Activated CD4-positive, alpha-beta T cell treated with anti-CD3 and anti-CD28 coated beads, Interleukin-2, Interleukin-4, amounts not matched to agents 100 ng/mL and 50 ng/mL, durations not matched to agents 16 hours and 8 hours (primary cell): Measurements from ENCODE around the gene FOLR1.

Source experiments
- DNase-seq: peaks from one replicate; pipeline ENCODE4 v3.0.0-alpha.2; 2020; ENCODE audit warnings: low spot score

Gene FOLR1

DNA sequence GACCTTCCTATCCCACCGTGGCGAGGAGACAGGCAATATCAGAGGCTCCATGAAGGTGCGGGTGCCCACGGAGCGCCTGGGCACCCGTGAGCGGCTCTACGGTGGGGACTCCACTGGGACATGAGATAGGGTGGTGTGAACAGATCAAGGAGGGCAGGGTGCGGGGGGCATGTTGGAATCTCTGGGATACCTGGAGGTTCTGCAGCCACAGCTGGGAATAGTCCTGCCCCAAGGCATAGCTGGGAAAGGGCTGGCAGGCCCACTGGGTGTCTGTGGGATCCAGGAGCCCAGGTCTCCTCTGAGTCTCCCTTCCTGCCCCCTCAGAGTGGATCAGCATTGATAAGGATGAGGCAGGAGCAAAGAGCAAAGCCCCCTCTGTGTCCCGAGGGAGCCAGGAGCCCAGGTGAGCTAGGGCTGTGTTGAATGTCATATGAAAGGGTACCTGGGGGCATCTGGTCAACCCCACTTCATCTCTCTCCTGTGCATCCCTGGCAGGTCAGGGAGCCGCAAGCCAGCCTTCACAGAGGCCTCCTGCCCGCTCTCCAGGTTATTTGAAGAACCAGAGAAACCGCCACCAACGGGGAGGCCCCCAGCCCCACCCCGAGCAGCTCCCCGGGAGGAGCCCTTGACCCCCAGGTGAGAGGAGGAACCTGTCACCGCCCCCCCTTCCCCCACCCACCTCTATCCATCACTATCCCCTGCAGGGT is 43.6 kb downstream of the FOLR1 start:
- no peak for DNase-seq

DNA sequence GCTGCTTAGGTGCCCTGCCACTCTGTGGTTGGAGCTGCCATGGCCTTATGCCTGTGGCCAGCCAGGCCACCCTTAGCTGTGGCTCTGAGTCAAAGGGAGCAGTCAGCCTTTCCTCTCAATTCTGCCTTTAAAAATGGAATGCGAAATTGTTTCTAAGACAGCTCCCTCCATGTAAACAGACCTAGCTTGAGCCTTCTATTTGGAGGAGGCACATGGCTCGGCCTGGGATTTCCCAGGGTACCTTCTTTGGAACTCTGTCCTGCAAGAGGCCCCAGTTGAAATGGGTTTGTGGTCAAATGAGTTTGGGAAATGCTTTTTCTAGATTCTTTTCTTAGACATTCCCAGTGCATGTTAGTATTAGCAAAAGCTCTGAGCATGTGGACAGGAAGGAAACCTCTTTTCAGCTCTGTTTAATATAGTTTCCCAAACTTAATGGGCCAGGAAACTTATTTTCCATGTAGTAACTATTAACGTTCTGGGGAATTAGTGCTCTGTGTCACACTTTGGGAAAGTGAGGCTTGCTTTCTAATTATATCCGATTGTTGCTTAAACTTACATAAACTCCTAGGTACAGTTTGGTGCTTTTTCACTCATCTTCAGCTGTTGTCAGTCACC is 44.2 kb downstream of the FOLR1 start:
- DNase-seq = no peak

DNA sequence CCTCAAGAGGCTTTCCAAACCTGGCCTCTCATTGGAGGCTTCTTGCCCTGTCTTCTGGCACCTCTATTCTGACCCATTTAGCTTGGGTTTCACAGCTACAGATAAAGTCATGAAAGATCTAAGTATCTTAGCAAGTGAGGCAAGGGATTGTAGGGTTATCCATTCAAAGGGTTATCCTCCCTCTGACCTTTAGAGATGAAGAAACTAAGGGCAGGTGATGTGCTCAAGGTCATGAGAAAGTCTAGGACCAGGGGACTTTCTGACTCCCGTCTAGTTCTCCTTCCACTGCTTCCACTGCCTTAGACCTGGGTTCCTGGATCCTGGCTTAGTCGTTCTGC is 44.8 kb downstream of the FOLR1 start:
- DNase-seq = no peak

DNA sequence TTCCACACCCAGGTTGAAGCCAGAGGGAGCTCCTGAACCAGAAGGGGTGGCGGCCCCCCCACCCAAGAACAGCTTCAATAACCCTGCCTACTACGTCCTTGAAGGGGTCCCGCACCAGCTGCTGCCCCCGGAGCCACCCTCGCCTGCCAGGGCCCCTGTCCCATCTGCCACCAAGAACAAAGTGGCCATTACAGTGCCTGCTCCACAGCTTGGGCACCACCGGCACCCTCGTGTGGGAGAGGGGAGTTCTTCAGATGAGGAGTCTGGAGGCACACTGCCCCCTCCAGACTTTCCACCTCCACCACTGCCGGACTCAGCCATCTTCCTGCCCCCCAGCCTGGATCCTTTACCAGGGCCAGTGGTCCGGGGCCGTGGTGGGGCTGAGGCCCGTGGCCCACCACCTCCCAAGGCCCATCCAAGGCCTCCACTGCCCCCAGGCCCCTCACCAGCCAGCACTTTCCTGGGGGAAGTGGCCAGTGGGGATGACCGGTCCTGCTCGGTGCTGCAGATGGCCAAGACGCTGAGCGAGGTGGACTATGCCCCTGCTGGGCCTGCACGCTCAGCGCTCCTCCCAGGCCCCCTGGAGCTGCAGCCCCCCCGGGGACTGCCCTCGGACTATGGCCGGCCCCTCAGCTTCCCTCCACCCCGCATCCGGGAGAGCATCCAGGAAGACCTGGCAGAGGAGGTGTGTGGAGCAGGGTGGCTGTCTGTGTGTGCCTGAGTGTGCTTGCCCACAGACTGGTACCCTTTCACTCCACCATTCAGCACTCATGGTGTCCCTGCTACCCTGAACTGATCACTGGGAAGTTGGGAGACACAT is 45.4 kb downstream of the FOLR1 start:
- no peak for DNase-seq

DNA sequence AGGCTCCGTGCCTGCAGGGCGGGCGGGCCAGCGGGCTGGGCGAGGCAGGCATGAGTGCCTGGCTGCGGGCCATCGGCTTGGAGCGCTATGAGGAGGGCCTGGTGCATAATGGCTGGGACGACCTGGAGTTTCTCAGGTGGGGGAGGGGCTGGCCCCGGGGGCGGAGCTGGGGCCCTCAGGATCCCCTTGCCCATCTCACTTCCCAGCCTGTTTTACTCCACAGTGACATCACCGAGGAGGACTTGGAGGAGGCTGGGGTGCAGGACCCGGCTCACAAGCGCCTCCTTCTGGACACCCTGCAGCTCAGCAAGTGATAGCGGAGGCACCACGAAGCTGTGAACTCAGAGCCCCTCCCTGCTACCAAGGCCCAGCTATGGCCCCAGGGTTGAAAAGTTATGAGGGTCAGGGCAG is 46.1 kb downstream of the FOLR1 start:
- DNase-seq = peak; percentile 64

DNA sequence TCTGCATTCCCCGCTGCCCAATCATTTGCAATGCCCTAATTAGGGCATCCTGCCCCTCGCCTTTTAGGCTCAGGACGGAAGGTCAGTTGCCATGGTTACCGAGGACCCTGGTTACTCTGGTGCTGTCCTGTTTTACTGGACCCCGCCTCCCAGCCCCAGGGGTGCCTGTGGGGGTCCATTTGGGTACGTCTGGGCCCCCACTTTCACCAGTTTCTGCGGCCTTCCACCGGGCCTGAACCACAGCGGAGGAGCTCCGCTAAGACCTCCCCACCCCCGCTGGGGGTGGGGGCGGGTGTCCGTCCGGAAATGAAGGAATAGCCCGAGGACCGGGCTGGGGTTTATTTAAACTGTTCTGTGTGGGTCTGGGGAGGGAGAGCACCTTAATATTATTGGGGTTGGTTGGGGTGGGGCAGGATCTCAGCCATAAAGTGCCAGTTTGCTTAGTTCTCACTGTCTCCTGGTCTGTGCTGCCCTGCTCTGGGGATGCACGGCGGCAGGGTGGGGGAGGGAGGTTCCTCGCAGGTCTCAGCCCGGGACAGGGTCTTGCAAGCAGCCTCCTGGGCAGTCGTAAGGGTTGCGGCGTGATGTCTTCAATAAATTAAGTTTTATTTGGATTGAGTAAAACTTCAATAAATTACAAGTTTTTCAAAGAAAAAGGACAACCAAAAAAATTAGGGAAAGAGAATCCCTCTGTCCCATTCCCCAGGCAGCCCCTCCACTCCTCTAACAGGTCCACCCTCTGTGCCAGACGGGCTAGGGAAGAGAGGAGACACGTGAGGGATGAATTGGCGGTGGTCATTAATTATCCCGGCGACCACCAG is 46.8 kb downstream of the FOLR1 start:
- DNase-seq = no peak

DNA sequence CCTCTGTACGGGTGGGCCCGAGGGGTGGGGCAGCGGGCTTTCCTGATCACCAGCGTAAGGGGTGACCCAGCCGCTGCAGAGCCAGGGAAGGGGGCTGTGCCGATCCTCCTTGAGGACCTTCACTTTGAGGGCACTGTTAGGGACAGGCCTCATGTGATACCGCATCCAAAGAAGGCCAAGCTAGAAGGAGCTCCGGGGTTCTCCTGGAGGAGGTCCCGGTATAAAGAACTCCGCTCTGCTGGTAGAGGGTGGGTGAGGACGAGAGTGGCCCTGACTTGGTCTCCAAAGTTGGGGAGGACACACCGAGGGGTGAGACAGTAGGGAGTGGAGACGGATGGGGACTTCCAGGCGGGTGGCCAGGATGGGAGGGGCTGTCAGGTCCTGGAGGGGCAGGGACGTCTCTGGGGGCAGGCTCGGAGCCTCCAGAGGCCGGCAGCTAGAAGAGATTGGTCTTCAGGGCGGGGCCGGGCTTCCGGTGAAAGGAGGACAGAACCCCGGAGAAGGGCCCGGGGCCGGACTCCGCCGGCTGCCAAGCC is 47.4 kb downstream of the FOLR1 start:
- no peak for DNase-seq

DNA sequence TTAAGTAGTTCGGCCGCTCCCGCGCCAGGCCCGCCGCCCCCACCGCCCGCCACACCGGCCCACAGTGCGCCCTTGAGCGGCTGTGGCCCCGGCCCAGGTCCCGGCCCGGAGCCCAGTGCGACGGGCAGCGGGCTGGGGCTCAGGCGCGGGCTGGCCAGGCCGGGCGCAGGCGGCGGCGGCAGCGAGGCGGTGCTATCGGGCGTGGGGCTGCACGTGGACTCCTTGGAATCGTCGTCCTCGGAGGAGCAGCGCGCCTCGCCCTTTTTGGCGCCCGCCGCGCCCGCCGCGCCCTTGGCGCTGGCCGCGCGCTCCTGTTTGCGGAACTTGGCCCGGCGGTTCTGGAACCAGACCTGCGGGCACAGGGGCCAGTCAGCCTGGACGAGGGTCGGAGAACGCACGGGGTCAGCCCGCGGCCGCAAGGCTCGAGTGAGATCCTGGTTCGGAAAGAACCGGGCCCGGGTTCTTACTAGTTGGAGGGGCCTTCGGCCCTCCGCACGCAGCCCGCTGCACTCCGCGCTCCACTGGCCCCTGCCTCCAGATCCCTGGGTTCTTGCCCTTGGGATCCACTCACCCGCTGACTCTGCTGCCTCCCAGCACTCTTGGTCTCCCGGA is 48.0 kb downstream of the FOLR1 start:
- DNase-seq = no peak

DNA sequence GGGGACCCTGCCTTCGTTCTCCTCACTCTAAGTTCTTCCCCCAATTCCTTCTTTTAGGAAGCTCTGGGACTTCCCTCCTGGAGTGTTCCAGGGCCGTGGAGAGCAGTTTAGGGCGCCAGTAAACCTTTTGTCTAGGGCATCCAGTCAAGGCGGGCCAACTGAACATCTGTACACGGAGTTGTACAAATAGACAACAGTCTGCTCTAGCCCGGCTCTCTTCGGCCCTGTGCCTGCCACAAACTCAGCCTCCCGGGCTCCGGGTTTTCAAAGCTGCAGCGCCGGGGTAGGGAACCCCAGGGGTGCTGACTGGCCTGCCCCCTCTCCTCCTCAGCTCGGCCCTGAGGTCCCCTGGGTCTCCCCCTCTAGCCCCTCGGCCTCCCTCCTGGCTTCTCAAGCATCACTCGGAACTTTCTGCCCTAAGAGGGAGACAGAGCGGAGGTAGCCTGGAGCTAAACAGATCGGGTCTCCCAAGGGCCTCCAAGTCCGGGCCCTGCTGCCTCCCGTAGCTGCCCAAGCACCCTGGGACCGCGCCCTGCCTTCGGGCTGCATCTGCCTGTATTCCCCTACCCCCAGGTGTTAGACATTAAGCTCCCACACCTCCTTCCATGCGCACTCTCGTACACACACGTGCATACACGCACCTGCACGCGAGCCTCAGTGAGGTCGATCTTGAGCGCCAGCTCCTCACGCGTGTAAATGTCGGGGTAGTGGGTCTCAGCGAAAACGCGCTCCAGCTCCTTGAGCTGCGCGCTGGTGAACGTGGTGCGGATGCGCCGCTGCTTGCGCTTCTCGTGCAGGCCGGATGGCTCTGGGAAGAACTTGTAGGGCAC is 48.7 kb downstream of the FOLR1 start:
- DNase-seq = no peak

DNA sequence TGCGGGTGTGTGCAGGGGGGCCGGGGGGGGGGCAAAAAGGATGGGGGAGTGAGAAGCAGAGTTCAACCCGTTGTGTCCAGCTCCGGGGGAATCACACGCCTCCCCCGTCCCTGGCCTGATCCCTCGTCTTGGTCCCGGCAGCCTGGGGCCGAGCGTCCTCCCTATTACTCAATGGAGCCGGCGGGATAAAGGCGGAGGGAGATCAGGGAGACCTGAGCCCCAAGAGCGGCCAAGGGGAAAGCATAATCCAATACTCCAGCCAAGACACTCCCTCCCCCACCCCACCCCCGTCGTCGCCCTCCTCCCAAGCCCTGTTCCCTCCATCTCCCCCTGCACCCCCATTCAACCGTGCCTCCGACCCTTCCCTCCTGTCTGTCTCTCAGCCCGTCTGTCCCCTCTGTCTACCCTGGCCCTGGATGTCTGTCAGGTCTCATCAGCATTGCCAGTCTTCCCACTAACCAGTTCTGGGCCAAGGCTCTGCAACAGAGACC is 49.4 kb downstream of the FOLR1 start:
- no peak for DNase-seq

DNA sequence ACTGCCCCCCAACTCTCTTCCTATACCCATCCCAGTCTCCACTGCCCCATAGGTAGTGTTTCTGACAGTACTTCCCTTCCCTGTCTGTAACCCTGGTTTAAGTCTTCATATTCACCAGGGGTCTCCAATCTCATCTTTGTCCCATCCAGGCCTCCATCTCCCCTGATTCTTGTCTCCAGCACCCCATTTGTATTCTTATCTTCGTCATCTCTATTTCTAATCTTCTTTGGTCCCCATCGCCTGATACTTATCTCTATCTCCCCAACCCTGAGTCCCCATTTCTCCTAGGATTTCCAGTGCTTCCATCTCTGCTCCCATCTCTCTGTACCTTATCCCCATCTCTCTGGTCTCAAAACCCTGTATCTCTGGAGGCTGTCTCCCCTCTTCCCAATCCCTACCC is 50.2 kb downstream of the FOLR1 start:
- no peak for DNase-seq

DNA sequence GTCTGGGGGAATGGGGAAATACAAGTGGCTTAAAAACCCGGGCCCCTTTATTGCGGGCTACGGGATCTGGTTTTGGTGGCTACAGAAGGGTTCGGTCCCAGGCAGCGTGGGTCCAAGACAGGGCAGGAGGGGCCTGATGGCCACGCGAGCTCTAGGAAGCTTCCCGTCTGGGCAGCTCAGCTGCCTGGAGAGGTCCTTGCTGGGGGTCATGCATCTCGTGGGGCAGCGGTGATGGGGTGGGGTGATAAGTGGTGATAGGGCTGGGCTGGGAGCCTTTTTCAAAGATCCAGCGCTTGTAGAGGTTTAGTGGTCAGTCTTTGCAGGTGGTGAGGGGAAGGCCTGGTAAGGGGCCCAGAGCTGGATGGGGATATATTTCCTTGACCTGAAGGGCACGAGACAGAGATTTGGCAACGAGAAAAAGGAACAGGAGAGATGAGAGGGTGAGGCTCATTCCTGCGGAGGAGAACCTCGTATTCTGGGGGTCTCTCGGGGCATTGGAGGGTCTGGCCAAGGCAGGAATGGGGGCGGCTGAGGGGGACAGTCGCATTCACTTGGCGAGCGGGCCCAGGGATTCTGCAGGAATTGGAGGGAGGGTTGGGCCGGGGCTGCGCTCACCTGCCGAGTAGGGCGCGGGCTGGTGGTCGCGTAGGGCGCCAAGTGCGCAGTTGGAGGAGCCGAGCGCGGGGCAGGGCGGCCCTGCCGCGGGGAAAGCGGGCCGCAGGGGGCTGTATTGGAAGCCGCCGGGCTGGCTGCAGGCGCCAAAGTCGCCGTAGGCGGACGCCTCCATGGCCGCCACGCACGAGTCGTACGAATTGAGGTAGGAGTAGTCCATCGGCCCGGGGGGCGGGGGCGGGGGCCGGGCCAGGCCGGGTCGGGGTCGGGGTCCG is 51.5 kb downstream of the FOLR1 start:
- no peak for DNase-seq

DNA sequence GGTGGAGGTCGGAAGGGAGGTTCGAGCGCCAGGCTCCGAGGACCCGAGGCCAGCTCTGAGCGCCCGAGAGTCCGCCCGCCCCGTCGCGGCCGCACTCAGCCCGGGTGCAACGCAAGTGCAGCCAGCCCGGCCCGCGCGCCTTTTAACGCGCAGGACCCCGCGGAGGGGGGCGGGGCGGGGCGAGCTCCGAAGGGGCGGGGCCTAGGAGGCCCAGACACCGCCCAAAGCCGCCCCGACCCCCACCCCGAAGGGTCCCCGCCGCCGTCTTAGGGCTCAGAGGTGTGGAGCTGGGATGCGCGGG is 52.1 kb downstream of the FOLR1 start, which contains the start of gene PHOX2A:
PHOX2A (minus strand) TSS at position 117 of the 301 bp plus-strand sequence. CDS start 172 bp downstream, outside the sequence.
- DNase-seq = no peak

DNA sequence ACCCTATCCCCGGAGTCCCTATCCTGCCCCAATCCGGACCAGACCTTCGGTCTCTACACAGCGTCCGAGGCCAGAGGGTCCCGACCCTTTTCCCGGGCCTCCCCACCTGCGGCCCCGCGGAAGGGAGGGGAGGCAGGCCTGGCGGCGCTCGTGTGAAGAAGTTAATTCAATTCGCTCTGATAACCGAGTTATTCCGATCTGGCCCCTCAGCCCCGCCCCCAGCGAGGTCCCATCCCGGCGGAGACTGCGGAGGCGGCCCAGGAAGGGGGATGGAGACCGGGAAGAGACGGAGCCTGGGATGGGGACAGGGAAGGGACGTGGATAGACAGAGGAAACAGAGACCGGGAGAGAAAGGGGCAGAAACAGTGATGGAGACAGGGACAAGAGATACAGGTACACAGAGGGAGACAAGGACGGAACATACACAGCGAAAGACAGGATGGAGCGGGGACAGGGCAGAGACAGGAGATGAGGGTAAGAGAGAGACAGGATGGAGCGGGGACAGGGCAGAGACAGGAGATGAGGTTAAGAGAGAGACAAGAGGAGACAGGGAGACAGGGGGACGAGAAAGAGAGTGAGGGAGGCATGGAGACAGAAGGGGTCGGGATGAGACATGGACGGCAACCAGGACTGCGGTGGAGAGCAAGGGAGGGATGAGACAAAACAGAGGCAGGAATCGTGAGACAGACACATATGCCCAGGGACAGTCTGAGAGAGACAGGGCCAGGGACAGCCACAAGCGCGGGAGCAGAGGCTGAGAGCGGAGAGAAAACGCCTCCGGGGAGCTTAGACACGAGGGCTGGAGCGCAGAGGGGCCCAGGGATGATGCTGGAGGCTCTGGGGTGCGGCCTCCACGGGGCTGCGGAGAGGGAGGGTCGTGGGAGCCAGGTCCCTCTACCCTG is 52.7 kb downstream of the FOLR1 start:
- no peak for DNase-seq

DNA sequence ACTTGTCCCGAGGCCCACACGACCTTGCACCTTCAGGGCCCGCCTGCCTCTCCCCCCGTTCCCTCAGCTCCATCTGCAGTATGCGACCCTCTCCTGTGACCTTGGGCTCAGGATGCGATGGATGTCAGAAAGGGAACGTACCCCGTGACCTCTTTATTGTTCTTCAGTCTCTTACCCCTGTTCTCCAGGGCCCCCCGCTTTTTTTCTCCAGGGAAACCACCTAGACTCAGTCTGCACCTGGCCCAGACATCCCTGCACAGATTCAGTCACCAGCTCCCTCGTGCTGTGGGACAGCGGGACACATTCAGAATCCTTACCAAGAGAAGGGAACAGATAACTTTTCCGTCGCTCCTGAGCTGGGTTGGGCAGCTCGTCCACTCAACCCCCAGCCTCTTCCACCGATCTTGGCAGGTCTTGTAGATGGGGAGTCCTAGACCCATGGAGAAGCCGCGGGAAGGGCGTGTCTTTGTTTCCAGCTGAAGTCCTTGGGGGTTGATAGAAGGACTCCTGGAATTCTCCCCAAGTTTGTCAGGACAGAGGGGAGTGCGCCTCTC is 53.4 kb downstream of the FOLR1 start:
- no peak for DNase-seq
